Measurements from ENCODE around the gene SNX20.

SNX20 gene

GRCh38 chr16:50685462-50686063, 4.5 kb upstream of the SNX20 start:
- in situ Hi-C loops (cut with MboI; ENCODE audit: low sequenced_read_pairs) = no loop called here

GRCh38 chr16:50684823-50685461, 3.8 kb upstream of the SNX20 start:
- in situ Hi-C loops (cut with MboI; ENCODE audit: low sequenced_read_pairs) = loop anchor here (5.0 kb wide), 1 partner anchor 52 kb away; no protein-coding TSS in a partner anchor

DNA sequence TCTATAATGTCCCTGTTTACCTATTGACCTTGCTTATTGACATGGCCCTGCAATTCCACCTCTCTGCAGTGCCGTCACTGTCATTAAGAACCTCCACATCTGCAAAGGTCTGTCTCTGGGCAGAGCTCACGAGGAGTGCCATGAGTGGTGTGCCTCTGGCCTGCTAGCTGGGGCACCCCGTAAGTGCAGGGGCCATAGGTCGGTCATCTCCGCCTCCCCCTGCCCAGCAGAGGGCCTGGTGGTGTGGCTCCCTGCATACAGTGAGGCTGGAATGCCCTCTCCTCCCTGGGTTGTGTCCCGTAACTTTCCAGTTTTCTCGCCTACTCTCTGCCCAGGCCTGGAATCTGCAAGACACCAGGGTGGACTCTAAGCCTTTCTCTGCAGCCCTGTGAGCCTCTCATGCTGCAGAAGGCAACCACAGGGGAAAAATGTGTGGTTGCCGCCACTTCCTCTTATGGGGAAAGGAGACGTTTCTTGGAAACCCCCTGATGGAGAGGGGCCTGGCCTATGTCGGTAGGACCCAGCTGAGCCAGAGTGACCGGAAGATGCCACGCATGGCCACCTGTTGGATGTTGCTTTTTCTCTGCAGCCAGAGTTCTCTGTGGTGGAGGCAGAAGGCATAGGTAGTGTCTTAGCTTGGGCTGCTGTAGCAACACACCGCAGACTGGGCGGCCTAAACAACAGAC, 2.7 kb upstream of the SNX20 start:
- in situ Hi-C loops (cut with MboI; ENCODE audit: low sequenced_read_pairs) = loop anchor here (5.0 kb wide), 1 partner anchor 53 kb away; no protein-coding TSS in a partner anchor

DNA sequence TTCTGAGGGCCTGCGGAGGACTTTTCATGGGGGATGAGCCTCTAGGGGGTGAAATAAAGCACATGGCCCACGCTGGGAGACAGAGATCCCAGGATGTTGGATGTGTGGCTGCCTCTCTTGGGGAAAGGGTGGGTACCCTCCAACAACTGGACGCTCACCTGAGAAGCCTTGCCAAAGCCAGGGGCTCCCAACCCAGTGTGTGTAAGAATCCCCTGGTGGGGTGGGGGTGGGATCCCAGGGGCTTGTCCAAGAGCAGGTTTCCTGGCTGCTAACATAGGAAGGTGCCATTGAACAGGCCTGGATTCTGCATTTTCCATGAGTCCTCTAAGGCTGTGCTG, 587 bp downstream of the SNX20 start:
- in situ Hi-C loops (cut with MboI; ENCODE audit: low sequenced_read_pairs) = loop anchor here (5.0 kb wide), 1 partner anchor 57 kb away; no protein-coding TSS in a partner anchor

- in situ Hi-C loops (cut with MboI; ENCODE audit: low sequenced_read_pairs) = loop anchor here (5.0 kb wide), 1 partner anchor 57 kb away; no protein-coding TSS in a partner anchor
These were observed 1.2 kb downstream of the SNX20 start for GRCh38 chr16:50679676-50680555.

DNA sequence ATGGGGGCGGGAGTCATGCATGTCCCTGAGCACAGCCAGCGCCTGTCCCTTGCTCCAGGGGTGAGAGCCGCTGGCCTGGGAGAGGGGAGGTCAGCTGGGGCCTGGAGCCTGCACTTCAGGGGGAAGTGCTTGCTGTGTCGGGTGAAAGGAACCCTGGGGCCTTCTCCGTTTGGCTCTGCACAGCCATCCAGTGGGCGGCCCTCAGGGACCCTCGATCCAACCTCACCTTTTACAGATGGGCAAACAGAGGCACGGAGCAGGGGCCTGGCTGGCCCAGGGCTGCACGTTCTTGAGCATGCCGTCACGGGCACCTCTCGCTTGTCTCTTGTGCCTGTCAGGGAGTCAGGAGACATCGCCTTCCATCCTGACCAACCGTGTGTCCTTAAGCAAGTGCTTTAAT, 1.8 kb downstream of the SNX20 start:
- in situ Hi-C loops (cut with MboI; ENCODE audit: low sequenced_read_pairs) = no loop called here

- in situ Hi-C loops (cut with MboI; ENCODE audit: low sequenced_read_pairs) = no loop called here
These were observed 2.6 kb downstream of the SNX20 start for GRCh38 chr16:50678531-50678930.

DNA sequence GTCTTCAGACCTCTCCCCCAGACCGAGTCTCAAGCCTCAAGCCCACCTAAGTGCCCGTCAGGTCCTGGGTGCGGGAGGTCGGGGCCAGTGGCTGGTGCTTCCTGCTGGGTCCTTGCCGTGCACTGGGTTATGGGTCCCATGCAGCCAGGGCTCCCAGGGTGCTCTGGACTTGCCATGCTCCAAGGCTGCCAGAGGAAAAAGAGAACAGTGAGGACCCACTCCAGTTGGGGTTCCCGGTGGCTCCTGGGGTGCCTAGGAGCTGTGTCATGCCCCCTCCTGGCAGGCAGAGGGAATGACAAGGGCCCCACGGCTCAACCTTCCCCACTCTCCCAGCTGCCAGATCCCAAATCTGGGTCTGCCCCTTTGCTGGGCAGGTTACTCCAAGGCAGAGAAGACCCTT, 3.8 kb downstream of the SNX20 start:
- in situ Hi-C loops (cut with MboI; ENCODE audit: low sequenced_read_pairs) = no loop called here

- in situ Hi-C loops (cut with MboI; ENCODE audit: low sequenced_read_pairs) = no loop called here
These were observed 4.4 kb downstream of the SNX20 start for GRCh38 chr16:50676684-50677225.

DNA sequence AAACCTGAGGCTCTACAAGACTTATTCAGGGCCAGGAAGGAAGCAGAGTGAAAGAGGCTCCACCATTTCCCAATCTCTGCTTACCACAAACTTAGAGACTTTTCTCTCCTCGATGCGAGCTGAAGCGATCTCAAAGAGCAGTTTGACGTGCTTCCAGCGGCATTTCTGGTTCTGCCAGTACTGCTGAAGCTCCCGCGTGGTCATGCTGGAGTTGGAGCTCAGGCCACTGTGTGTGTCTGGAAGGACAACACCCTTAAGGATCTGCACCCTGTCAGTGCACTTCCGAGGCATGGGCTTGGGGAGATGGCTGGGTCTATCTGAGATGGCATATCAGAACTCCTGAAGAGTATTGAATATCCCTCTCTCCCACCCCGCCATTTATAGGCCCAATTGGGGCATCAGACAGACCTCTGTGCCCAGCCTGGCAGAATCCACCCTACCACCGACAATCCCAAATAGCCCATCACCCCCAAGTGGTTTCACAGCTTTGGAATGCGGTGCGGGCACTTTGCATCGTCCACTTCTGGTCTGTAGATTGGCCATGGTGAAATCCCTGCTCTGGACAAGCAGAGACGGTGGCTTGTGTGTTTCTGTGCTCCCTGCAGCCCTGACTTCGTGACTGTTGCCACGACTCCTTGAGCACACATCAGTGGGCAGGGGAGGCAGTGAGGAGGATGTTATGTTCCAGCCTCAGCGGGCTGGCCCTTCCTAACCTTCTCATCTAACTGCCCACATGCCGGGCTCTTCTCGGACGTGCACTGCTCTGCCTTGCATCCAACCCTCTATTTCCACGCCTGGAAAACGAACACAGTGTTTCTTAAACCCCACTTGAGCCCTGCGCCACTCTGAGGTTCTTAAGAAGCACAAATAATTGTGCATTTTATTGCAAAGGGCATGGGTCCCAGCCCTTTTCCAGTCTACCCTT, 5.2 kb downstream of the SNX20 start:
- in situ Hi-C loops (cut with MboI; ENCODE audit: low sequenced_read_pairs) = no loop called here

- in situ Hi-C loops (cut with MboI; ENCODE audit: low sequenced_read_pairs) = no loop called here
These were observed 6.3 kb downstream of the SNX20 start for GRCh38 chr16:50674831-50675230.

GRCh38 chr16:50673496-50674275, 7.4 kb downstream of the SNX20 start:
- in situ Hi-C loops (cut with MboI; ENCODE audit: low sequenced_read_pairs) = no loop called here

GRCh38 chr16:50671644-50672260, 9.4 kb downstream of the SNX20 start:
- in situ Hi-C loops (cut with MboI; ENCODE audit: low sequenced_read_pairs) = no loop called here

GRCh38 chr16:50670476-50670875, 10.6 kb downstream of the SNX20 start:
- in situ Hi-C loops (cut with MboI; ENCODE audit: low sequenced_read_pairs) = no loop called here

- in situ Hi-C loops (cut with MboI; ENCODE audit: low sequenced_read_pairs) = no loop called here
These were observed 11.4 kb downstream of the SNX20 start for GRCh38 chr16:50669741-50670140.

DNA sequence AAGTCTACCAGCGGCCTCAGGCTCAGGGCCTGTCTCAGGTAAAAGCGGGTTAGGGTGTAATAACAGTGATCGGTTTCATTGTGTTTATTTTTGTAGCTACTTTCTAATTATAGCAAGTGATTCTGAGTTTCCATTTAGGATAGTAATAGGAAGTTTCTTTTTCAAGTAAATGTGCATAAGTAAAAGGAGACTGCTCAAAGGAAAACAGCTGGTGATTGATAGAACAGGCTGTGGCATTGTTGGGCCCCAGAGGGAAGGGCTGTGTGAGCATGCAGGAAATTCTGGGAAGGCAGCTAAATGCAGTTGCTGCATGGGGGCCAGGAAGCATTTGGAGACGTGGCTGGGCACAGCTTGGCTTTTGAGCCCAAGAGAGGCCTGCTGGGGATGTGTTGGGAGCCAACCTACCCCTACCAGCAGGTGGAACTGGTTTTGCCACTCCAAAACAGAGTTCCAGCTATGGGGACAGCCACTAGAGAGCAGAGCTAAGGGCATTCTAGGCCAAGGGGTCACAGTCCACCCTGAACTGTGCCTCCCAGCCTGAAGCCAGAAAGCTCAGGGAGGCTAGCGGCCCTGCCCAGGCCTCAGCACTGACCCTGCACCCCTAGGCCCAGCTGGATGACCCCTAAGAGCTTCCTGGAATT, 12.6 kb downstream of the SNX20 start:
- in situ Hi-C loops (cut with MboI; ENCODE audit: low sequenced_read_pairs) = no loop called here

- in situ Hi-C loops (cut with MboI; ENCODE audit: low sequenced_read_pairs) = no loop called here
These were observed 13.4 kb downstream of the SNX20 start for GRCh38 chr16:50667497-50668367.

All from HL-60/S4 treated with phorbol 12-myristate 13-acetate at 8.2 ng/mL for 4 days and 3 days (cell line).